Breast epithelium (tissue), 3 donors: ENCODE data around the gene MOB4.

Experiments used
- POLR2A ChIP-seq: fragments of 450-650 bp; IDR thresholded peaks from one replicate; pipeline ENCODE4 v1.6.1; 2016; ENCODE audit warnings: antibody characterized with exemption, mild to moderate bottlenecking, moderate library complexity
- TF ChIP-seq, protein P1 (sequence below), 3 donors: fragments of 450-650 bp; IDR thresholded peaks; one replicate each; pipeline ENCODE4 v1.5.1; 2016 to 2017; ENCODE audit warnings: antibody characterized with exemption in 3 of 3, mild to moderate bottlenecking in 3 of 3, moderate library complexity in 3 of 3

DNA sequence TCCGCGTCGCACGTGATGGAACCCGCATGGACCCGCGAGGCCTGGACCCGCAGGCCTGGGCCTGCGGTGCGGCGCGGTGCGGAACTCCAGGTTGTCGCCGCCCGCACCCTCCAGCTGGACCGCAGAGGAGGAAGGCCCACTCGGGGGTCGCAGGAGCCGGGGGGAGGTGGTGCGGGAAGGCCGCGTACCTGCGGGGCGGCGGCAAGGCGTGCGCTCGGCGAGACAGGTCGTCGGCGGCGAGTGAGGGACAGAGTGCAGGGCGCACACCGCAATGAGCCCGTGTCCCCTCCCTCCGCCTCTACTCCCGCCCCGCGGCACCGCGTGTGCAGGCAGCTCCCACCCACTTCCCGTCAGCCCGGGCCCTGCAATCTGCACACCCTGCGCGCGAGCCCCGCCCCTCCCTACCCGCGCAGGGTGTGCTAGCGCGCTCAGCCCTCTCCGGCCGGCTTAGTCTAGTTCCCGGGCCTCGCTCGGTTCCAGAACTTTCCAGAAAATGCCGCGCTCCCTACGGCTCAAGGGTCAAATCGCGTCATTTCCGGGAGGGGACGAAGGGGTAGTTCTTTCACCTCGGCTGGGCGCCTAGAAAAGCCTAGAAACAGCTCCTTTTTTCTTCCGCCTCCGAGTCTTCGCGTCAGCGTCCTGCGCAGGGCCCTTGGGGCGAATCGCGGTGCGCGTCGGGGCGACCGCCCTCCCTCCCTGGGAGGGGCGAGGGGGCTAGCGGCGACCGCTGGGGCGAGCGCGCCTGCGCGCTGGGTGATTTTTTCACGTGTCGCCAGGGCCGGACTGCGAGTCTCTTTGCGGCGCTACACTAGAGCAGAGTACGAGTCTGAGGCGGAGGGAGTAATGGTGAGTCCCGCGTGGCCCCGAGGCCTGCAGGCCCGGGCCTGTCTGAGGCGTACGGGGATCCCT lies 16.0 kb upstream of the MOB4 start, which contains the start of the genes HSPD1 and HSPE1:
- TF ChIP-seq, protein P1, sequence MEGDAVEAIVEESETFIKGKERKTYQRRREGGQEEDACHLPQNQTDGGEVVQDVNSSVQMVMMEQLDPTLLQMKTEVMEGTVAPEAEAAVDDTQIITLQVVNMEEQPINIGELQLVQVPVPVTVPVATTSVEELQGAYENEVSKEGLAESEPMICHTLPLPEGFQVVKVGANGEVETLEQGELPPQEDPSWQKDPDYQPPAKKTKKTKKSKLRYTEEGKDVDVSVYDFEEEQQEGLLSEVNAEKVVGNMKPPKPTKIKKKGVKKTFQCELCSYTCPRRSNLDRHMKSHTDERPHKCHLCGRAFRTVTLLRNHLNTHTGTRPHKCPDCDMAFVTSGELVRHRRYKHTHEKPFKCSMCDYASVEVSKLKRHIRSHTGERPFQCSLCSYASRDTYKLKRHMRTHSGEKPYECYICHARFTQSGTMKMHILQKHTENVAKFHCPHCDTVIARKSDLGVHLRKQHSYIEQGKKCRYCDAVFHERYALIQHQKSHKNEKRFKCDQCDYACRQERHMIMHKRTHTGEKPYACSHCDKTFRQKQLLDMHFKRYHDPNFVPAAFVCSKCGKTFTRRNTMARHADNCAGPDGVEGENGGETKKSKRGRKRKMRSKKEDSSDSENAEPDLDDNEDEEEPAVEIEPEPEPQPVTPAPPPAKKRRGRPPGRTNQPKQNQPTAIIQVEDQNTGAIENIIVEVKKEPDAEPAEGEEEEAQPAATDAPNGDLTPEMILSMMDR (IDR thresholded peaks at IDR 0.05) = peak; percentile 5 to 37 (median 34)
- TF ChIP-seq POLR2A = peak; percentile 72
